22Rv1 (cell line): Measurements from ENCODE around the gene ATP13A5.

ENCODE experiments used
- ZFX ChIP-seq: fragments of 450-650 bp; IDR thresholded peaks from 2 replicates; pipeline ENCODE4 v1.6.1; 2017; ENCODE audit warnings: antibody characterized with exemption, borderline replicate concordance
- TF ChIP-seq, protein P1 (sequence below): fragments of 450-650 bp; IDR thresholded peaks from 2 replicates; pipeline ENCODE4 v1.5.1; 2017; ENCODE audit warnings: mild to moderate bottlenecking

GRCh38 chr3:193354423-193354822 is 24.1 kb downstream of the ATP13A5 start:
- TF ChIP-seq, protein P1, sequence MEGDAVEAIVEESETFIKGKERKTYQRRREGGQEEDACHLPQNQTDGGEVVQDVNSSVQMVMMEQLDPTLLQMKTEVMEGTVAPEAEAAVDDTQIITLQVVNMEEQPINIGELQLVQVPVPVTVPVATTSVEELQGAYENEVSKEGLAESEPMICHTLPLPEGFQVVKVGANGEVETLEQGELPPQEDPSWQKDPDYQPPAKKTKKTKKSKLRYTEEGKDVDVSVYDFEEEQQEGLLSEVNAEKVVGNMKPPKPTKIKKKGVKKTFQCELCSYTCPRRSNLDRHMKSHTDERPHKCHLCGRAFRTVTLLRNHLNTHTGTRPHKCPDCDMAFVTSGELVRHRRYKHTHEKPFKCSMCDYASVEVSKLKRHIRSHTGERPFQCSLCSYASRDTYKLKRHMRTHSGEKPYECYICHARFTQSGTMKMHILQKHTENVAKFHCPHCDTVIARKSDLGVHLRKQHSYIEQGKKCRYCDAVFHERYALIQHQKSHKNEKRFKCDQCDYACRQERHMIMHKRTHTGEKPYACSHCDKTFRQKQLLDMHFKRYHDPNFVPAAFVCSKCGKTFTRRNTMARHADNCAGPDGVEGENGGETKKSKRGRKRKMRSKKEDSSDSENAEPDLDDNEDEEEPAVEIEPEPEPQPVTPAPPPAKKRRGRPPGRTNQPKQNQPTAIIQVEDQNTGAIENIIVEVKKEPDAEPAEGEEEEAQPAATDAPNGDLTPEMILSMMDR = no peak
- TF ChIP-seq ZFX = no peak
